ENCODE data around the gene CCNL2. TPM values are rescaled to one million over a fixed set of nuclear protein-coding genes. Genes with fewer than 3 reads are reported as not detected.

CCNL2 gene
- total and polyA plus RNA-seq, 8 donors, result 49.2 to 409 (median 84.1) TPM

- DNase-seq (peak in 2 of 6 donors; percentile 37 to 57), ATAC-seq (no peak), FAIRE-seq (no peak)
- intact Hi-C loops (cut with DNase I), result no loop called here
- TF ChIP-seq, protein P1, sequence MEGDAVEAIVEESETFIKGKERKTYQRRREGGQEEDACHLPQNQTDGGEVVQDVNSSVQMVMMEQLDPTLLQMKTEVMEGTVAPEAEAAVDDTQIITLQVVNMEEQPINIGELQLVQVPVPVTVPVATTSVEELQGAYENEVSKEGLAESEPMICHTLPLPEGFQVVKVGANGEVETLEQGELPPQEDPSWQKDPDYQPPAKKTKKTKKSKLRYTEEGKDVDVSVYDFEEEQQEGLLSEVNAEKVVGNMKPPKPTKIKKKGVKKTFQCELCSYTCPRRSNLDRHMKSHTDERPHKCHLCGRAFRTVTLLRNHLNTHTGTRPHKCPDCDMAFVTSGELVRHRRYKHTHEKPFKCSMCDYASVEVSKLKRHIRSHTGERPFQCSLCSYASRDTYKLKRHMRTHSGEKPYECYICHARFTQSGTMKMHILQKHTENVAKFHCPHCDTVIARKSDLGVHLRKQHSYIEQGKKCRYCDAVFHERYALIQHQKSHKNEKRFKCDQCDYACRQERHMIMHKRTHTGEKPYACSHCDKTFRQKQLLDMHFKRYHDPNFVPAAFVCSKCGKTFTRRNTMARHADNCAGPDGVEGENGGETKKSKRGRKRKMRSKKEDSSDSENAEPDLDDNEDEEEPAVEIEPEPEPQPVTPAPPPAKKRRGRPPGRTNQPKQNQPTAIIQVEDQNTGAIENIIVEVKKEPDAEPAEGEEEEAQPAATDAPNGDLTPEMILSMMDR (IDR thresholded peaks at IDR 0.05), result no peak
- no peaks in the 10 kb centered on the region for H3K27me3 ChIP-seq
- no peak overlapping the region for H3K4me3 ChIP-seq
- no peaks in the 10 kb centered on the region for H3K9me3 ChIP-seq
- 82 to 84% methylated on average over 10 of the region's 10 CpGs for WGBS, 2 donors
- no peaks in the 10 kb centered on the region for H3K36me3 ChIP-seq
- H3K27ac ChIP-seq, result no peak overlapping the region
- H3K4me1 ChIP-seq, result peaks cover 6 to 24% (median 13%) of the 10 kb centered on the region in 3 donors
Measured at GRCh38 chr1:1376551-1377226, 22.4 kb downstream of the CCNL2 start.

DNA sequence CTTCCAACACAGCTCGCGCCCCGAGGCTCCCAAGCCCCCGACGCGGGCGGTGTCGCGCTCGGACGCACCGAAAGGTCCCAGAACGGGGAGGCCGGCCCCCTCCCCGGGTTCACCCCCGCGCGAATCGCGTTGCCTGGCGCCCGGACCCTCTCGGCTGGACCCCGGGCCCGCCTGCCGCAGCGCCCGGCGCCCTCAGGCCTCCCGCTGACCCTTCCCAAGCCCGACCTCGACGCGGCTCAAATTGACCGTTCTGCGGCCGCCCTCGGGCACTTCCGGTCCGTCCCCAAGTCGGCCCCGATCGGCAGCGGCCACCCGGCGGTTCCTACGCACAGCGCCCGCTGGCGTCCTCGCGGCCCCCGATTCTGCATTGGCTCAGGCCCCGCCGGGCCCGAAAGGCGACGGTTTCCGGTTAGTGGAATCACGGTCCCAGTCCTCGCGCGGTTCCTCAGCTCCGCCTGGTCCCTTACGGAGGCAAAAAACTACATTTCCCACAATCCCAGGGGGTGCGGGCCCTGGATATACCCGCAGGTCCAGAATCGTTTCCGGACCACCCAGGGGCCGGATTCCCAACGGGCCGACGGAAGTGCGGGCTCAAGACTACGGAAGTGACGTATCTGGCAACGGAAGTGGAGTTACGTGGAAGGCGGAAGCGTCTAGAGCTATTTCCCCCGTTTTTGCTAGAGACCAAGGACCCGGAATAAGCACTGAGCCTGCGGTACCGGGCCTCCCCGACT, 24.0 kb downstream of the CCNL2 start, which contains the start of gene AURKAIP1:
TSS of gene AURKAIP1 (minus strand) at position 279 of the 734 bp plus-strand sequence. CDS start 451 bp downstream, outside the sequence.
- peak within 1 kb of the TSS; percentile 95 to 100 (median 96) for H3K4me3 ChIP-seq
- peak within 1 kb of the TSS; percentile 87 to 93 (median 92) for H3K27ac ChIP-seq
- TF ChIP-seq, protein P1 (IDR thresholded peaks at IDR 0.05), result peak in 1 of 4 donors; percentile 20
- peaks cover 6 to 26% (median 13%) of the 10 kb centered on the region in 3 donors for H3K4me1 ChIP-seq
- WGBS, 2 donors, result 1% methylated on average over 82 to 85 of the region's 85 CpGs
- intact Hi-C loops (cut with DNase I), result no loop called here
- DNase-seq, result peak; percentile 96 to 99 (median 99)
- no peaks in the 10 kb centered on the region for H3K36me3 ChIP-seq
- peak; percentile 90 to 96 (median 92) for ATAC-seq
- no peaks in the 10 kb centered on the region for H3K27me3 ChIP-seq
- FAIRE-seq, result peak; percentile 98
- H3K9me3 ChIP-seq, result no peaks in the 10 kb centered on the region

GRCh38 chr1:1374589-1374928, 24.6 kb downstream of the CCNL2 start:
- no peaks in the 10 kb centered on the region for H3K36me3 ChIP-seq
- TF ChIP-seq, protein P1 (IDR thresholded peaks at IDR 0.05), result no peak
- H3K4me1 ChIP-seq, result peaks cover 6 to 26% (median 13%) of the 10 kb centered on the region in 3 donors
- no peaks in the 10 kb centered on the region for H3K9me3 ChIP-seq
- DNase-seq (peak in 3 of 6 donors; percentile 32 to 84 (median 66)), ATAC-seq (peak in 1 of 4 donors; percentile 1), FAIRE-seq (no peak)
- peak overlapping the region; percentile 95 to 100 (median 96) for H3K4me3 ChIP-seq
- H3K27ac ChIP-seq, result peak overlapping the region; percentile 87 to 93 (median 92)
- WGBS, 2 donors, result 0% methylated on average over 13 to 24 of the region's 24 CpGs
- no peaks in the 10 kb centered on the region for H3K27me3 ChIP-seq
- intact Hi-C loops (cut with DNase I), result no loop called here

DNA sequence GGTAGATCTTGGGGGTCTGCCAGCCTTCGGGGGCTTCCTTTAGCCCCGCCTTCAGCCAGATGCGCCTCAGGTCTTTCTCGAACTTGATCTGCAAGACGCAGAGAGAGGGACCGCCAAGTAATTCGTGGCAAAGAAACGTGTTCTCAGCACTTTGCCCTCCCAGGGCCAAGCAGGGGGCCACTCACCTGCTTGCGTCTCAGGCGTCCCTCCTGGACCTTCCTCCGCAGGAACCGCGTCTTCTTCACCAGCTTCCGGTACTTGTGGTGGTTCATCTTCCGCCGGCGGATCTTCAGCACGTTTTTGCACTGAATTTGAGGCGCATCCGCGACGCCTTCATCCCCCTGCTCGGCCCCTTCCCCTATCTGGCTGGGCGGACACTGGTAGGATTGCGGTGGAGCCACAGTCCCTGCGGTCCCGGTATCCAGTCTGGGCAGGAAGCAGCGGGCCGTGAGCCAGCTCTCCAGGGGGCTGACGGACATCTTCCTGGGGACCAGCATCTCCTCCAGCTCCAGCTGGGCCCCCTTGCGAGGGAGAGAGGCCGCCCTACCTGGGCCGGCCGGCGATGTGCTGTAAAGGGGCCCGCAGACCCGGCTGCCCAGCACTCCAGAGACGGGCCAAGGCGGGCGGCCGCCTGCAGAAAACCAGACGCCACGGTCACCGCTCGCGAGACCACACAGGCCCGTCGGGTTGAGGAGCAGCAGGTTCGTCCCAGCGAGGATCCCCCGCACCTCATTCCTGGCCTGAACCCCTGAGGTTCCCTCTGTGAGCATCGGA, 25.1 kb downstream of the CCNL2 start:
- intact Hi-C loops (cut with DNase I), result no loop called here
- TF ChIP-seq, protein P1 (IDR thresholded peaks at IDR 0.05), result no peak
- peak overlapping the region in 2 of 4 donors; percentile 87 to 93 for H3K27ac ChIP-seq
- ATAC-seq (no peak), DNase-seq (peak in 3 of 6 donors; percentile 60 to 83 (median 64)), FAIRE-seq (no peak)
- H3K4me1 ChIP-seq, result peaks cover 6 to 26% (median 13%) of the 10 kb centered on the region in 3 donors
- no peaks in the 10 kb centered on the region for H3K27me3 ChIP-seq
- no peaks in the 10 kb centered on the region for H3K36me3 ChIP-seq
- WGBS, 2 donors, result 36 to 37% methylated on average over 50 to 52 of the region's 52 CpGs
- H3K9me3 ChIP-seq, result no peaks in the 10 kb centered on the region
- peak overlapping the region; percentile 95 to 100 (median 96) for H3K4me3 ChIP-seq
